B cell (primary cell): ENCODE results near the gene DTNA.

Experiments used
- CTCF ChIP-seq: fragments of 200-600 bp; IDR thresholded peaks from one replicate; pipeline ENCODE4 v1.8.0; 2022; ENCODE audit warnings: antibody characterized with exemption, mild to moderate bottlenecking
- EZH2 ChIP-seq: IDR thresholded peaks from 2 replicates; pipeline ENCODE4 v1.6.1; 2012; ENCODE audit warnings: borderline replicate concordance, low read depth, mild to moderate bottlenecking, moderate library complexity, low read length; ENCODE audit not compliant: insufficient read depth, poor library complexity, severe bottlenecking

GRCh38 chr18:34828093-34828492, 118.0 kb downstream of the DTNA start:
- TF ChIP-seq CTCF = no peak
- no peak for TF ChIP-seq EZH2
